Hepatocyte (in vitro differentiated cells): ENCODE measurements around the gene MUCL3. TPM values are rescaled to one million over a fixed set of nuclear protein-coding genes. Genes with fewer than 3 reads are reported as not detected.

Source experiments
- DNase-seq: peaks from one replicate; pipeline ENCODE4 v3.0.0-alpha.2; 2016; ENCODE audit warnings: low spot score
- H2AFZ ChIP-seq: fragments of 200-600 bp; sonication (generic); 2 replicates; pipeline ENCODE4 v1.6.0; 2016; ENCODE audit warnings: antibody characterized with exemption, mild to moderate bottlenecking
- H3K27ac ChIP-seq: fragments of 200-600 bp; sonication (generic); 2 replicates; pipeline ENCODE4 v1.5.1; 2016; ENCODE audit warnings: mild to moderate bottlenecking
- H3K27me3 ChIP-seq: fragments of 200-600 bp; sonication (generic); 2 replicates; pipeline ENCODE4 v1.6.1; 2016
- H3K36me3 ChIP-seq: fragments of 200-600 bp; sonication (generic); replicated peaks from 2 replicates; pipeline ENCODE4 v1.5.1; 2016; ENCODE audit warnings: low read depth; ENCODE audit not compliant: insufficient read depth
- H3K4me1 ChIP-seq: fragments of 200-600 bp; sonication (generic); 2 replicates; pipeline ENCODE4 v1.5.1; 2016; ENCODE audit warnings: mild to moderate bottlenecking, moderate library complexity; ENCODE audit not compliant: insufficient read depth
- H3K4me2 ChIP-seq: fragments of 200-600 bp; sonication (generic); 2 replicates; pipeline ENCODE4 v1.6.0; 2016
- H3K4me3 ChIP-seq: fragments of 200-600 bp; sonication (generic); 2 replicates; pipeline ENCODE4 v1.5.1; 2016; ENCODE audit warnings: mild to moderate bottlenecking
- H3K79me2 ChIP-seq: fragments of 200-600 bp; sonication (generic); 2 replicates; pipeline ENCODE4 v1.6.0; 2017; ENCODE audit warnings: mild to moderate bottlenecking
- H3K9me2 ChIP-seq: fragments of 200-600 bp; sonication (generic); replicated peaks from 2 replicates; pipeline ENCODE4 v1.6.0; 2017; ENCODE audit warnings: mild to moderate bottlenecking; ENCODE audit not compliant: insufficient read depth
- H3K9me3 ChIP-seq: fragments of 200-600 bp; sonication (generic); 2 replicates; pipeline ENCODE4 v1.5.1; 2016; ENCODE audit warnings: low read depth, mild to moderate bottlenecking
- H4K20me1 ChIP-seq: fragments of 200-600 bp; sonication (generic); 2 replicates; pipeline ENCODE4 v1.6.0; 2016; ENCODE audit warnings: mild to moderate bottlenecking; ENCODE audit not compliant: insufficient read depth, poor library complexity, severe bottlenecking
- CTCF ChIP-seq: fragments of 200-600 bp; sonication (generic); IDR thresholded peaks from 2 replicates; pipeline ENCODE4 v1.5.1; 2016; ENCODE audit warnings: antibody characterized with exemption, mild to moderate bottlenecking; ENCODE audit not compliant: poor library complexity
- EZH2 ChIP-seq: fragments of 200-600 bp; sonication (generic); IDR thresholded peaks from 2 replicates; pipeline ENCODE4 v1.6.1; 2016; ENCODE audit warnings: antibody characterized with exemption, mild to moderate bottlenecking, borderline replicate concordance
- EZH2phosphoT487 ChIP-seq: fragments of 200-600 bp; sonication (generic); IDR thresholded peaks from one replicate; pipeline ENCODE4 v1.6.1; 2018; ENCODE audit warnings: antibody characterized with exemption, mild to moderate bottlenecking, low read depth, moderate library complexity; ENCODE audit not compliant: unreplicated experiment, severe bottlenecking
- WGBS: methylation state at CpG from one replicate; pipeline ENCODE4 v1.1.6; 2016; ENCODE audit warnings: low lambda C conversion rate; ENCODE audit errors: missing lambda C conversion rate; 5-methylcytosine and 5-hydroxymethylcytosine counted together
- polyA plus RNA-seq: library from polyadenylated mRNA; unstranded; fragments of >200 nt; fragmentation: Nextera tagmentation; extraction: Ambion mirVana; gene quantifications from 2 replicates; pipeline ENCODE4 v1.2.1, GENCODE V29; 2016
- total RNA-seq: library from RNA; depleted of rRNA; stranded (reverse); fragments of >200 nt; gene quantifications from 2 replicates; pipeline ENCODE4 v1.2.3, GENCODE V29; 2014

MUCL3 gene
- total and polyA plus RNA-seq, 2 experiments from 2014 or later = 0.11 to 0.13 TPM

GRCh38 chr6:30962716-30963115 lies 21.9 kb downstream of the MUCL3 start:
- Histone ChIP-seq H2AFZ (no peak overlapping the region), H3K79me2 (no peaks in the 10 kb centered on the region), H3K27ac (no peak overlapping the region), H4K20me1 (no peaks in the 10 kb centered on the region), H3K36me3 (no peaks in the 10 kb centered on the region), H3K4me2 (no peak overlapping the region), H3K9me2 (no peaks in the 10 kb centered on the region), H3K9me3 (no peaks in the 10 kb centered on the region), H3K4me1 (no peaks in the 10 kb centered on the region), H3K27me3 (peaks cover 5% of the 10 kb centered on the region), H3K4me3 (no peak overlapping the region)
- no peak for TF ChIP-seq EZH2phosphoT487
- TF ChIP-seq EZH2 = no peak
- no peak for TF ChIP-seq CTCF
- DNase-seq = no peak

GRCh38 chr6:30963641-30964040 lies 22.9 kb downstream of the MUCL3 start:
- Histone ChIP-seq H3K9me3 (no peaks in the 10 kb centered on the region), H3K27ac (no peak overlapping the region), H3K36me3 (no peaks in the 10 kb centered on the region), H3K4me3 (no peak overlapping the region), H3K4me1 (no peaks in the 10 kb centered on the region), H3K9me2 (no peaks in the 10 kb centered on the region), H3K79me2 (no peaks in the 10 kb centered on the region), H3K4me2 (no peak overlapping the region), H4K20me1 (no peaks in the 10 kb centered on the region), H3K27me3 (no peaks in the 10 kb centered on the region), H2AFZ (no peak overlapping the region)
- TF ChIP-seq EZH2 = no peak
- TF ChIP-seq CTCF = no peak
- no peak for TF ChIP-seq EZH2phosphoT487
- 86% methylated on average over 6 of the region's 6 CpGs for WGBS
- no peak for DNase-seq

- Histone ChIP-seq H3K27me3 (no peaks in the 10 kb centered on the region), H2AFZ (no peak overlapping the region), H3K4me1 (no peaks in the 10 kb centered on the region), H3K4me3 (no peak overlapping the region), H3K9me3 (no peaks in the 10 kb centered on the region), H3K9me2 (no peaks in the 10 kb centered on the region), H4K20me1 (no peaks in the 10 kb centered on the region), H3K36me3 (no peaks in the 10 kb centered on the region), H3K79me2 (no peaks in the 10 kb centered on the region), H3K27ac (no peak overlapping the region), H3K4me2 (no peak overlapping the region)
- 98% methylated on average over 4 of the region's 4 CpGs for WGBS
- TF ChIP-seq CTCF (no peak), EZH2 (no peak), EZH2phosphoT487 (no peak)
- no peak for DNase-seq
These were observed 23.3 kb downstream of the MUCL3 start for GRCh38 chr6:30964075-30964474.

- WGBS = 87% methylated on average over 5 of the region's 5 CpGs
- no peaks in the 10 kb centered on the region for H3K9me3 ChIP-seq
- no peaks in the 10 kb centered on the region for H3K4me1 ChIP-seq
- no peak overlapping the region for H3K4me3 ChIP-seq
- H3K4me2 ChIP-seq = no peak overlapping the region
- H4K20me1 ChIP-seq = no peaks in the 10 kb centered on the region
- H3K27ac ChIP-seq = no peak overlapping the region
- H3K36me3 ChIP-seq = no peaks in the 10 kb centered on the region
- TF ChIP-seq CTCF = no peak
- TF ChIP-seq EZH2phosphoT487 = no peak
- no peak for TF ChIP-seq EZH2
- no peaks in the 10 kb centered on the region for H3K27me3 ChIP-seq
- no peaks in the 10 kb centered on the region for H3K79me2 ChIP-seq
- no peak overlapping the region for H2AFZ ChIP-seq
- DNase-seq = no peak
- no peaks in the 10 kb centered on the region for H3K9me2 ChIP-seq
These were observed 24.4 kb downstream of the MUCL3 start for GRCh38 chr6:30965140-30965601.
